Ishikawa (cell line): ENCODE measurements around the gene PIBF1.

Experiments used
- CEBPB ChIP-seq: IDR thresholded peaks from 2 replicates; pipeline ENCODE4 v1.6.1; 2012
- CREB1 ChIP-seq: IDR thresholded peaks from 2 replicates; pipeline ENCODE4 v1.6.1; 2012; ENCODE audit warnings: low read depth
- EGR1 ChIP-seq: IDR thresholded peaks from 2 replicates; pipeline ENCODE4 v1.6.1; 2012
- EP300 ChIP-seq: IDR thresholded peaks from 2 replicates; pipeline ENCODE4 v1.6.1; 2012; ENCODE audit warnings: borderline replicate concordance
- FOXM1 ChIP-seq: IDR thresholded peaks from 2 replicates; pipeline ENCODE4 v1.6.1; 2012; ENCODE audit warnings: low read depth, borderline replicate concordance
- MAX ChIP-seq: IDR thresholded peaks from 2 replicates; pipeline ENCODE4 v1.6.1; 2012
- NFIC ChIP-seq: IDR thresholded peaks from 2 replicates; pipeline ENCODE4 v1.6.1; 2012
- RAD21 ChIP-seq: IDR thresholded peaks from 2 replicates; pipeline ENCODE4 v1.6.1; 2012; ENCODE audit warnings: low read depth
- REST ChIP-seq: IDR thresholded peaks from 2 replicates; pipeline ENCODE4 v1.6.1; 2012; ENCODE audit warnings: low read depth, mild to moderate bottlenecking
- TAF1 ChIP-seq: IDR thresholded peaks from 2 replicates; pipeline ENCODE4 v1.6.1; 2012; ENCODE audit warnings: low read depth, mild to moderate bottlenecking
- TCF12 ChIP-seq: IDR thresholded peaks from 2 replicates; pipeline ENCODE4 v1.6.1; 2012; ENCODE audit warnings: low read depth
- TEAD4 ChIP-seq: IDR thresholded peaks from 2 replicates; pipeline ENCODE4 v1.6.1; 2012
- USF1 ChIP-seq: IDR thresholded peaks from 2 replicates; pipeline ENCODE4 v1.6.1; 2012
- YY1 ChIP-seq: IDR thresholded peaks from 2 replicates; pipeline ENCODE4 v1.6.1; 2012; ENCODE audit warnings: low read depth
- ZBTB7A ChIP-seq: IDR thresholded peaks from 2 replicates; pipeline ENCODE4 v1.6.1; 2012; ENCODE audit warnings: low read depth

PIBF1 gene

GRCh38 chr13:73065036-73065435 lies 283.1 kb downstream of the PIBF1 start:
- no peak for TF ChIP-seq EP300
- no peak for TF ChIP-seq CEBPB
- TF ChIP-seq TAF1, result no peak
- TF ChIP-seq USF1, result no peak
- TF ChIP-seq RAD21, result no peak
- no peak for TF ChIP-seq FOXM1
- TF ChIP-seq NFIC, result no peak
- TF ChIP-seq REST, result no peak
- no peak for TF ChIP-seq CREB1
- TF ChIP-seq YY1, result no peak
- no peak for TF ChIP-seq EGR1
- TF ChIP-seq TCF12, result no peak
- TF ChIP-seq ZBTB7A, result no peak
- no peak for TF ChIP-seq TEAD4
- no peak for TF ChIP-seq MAX

- TF ChIP-seq TCF12 (peak; percentile 88), NFIC (peak; percentile 56; the same call in 1 of the 2 replicates), REST (no peak), MAX (peak; percentile 65; the same call in 1 of the 2 replicates), CEBPB (peak; percentile 92), TEAD4 (peak; percentile 73), EP300 (peak; percentile 76), TAF1 (no peak), USF1 (peak; percentile 7; the same call in 1 of the 2 replicates), FOXM1 (peak; percentile 76; the same call in 1 of the 2 replicates)
Measured at GRCh38 chr13:73065665-73066340, 283.9 kb downstream of the PIBF1 start.
